Measurements from ENCODE around the gene C3orf18. TPM values are rescaled to one million over a fixed set of nuclear protein-coding genes. Genes with fewer than 3 reads are reported as not detected.

The C3orf18 gene
- total and polyA plus RNA-seq, 11 donors: 25.4 to 56.8 (median 35.8) TPM

GRCh38 chr3:50571486-50571885 lies 3.9 kb upstream of the C3orf18 start:
- Histone ChIP-seq H3K27me3 (no peaks in the 10 kb centered on the region), H3K4me1 (peaks cover 0 to 88% (median 30%) of the 10 kb centered on the region in 12 donors), H3K4me3 (no peak overlapping the region), H3K36me3 (peaks cover 0 to 38% (median 0%) of the 10 kb centered on the region in 9 donors), H3K9me3 (no peaks in the 10 kb centered on the region), H3K27ac (no peak overlapping the region)
- 80 to 93% (median 84%) methylated on average over 4 of the region's 4 CpGs for WGBS, 4 donors
- ATAC-seq (no peak), DNase-seq (no peak)
- TF ChIP-seq CTCF (IDR thresholded peaks at IDR 0.05): no peak
- TF ChIP-seq POLR2A (IDR thresholded peaks at IDR 0.05): no peak
- intact Hi-C loops (cut with DNase I): loop anchor here in 7 of 10 donors (1.0 to 10.0 kb wide), 5 partner anchors 44 to 816 kb away; partner anchors contain the start of gene MANF (in 5 of the 7)

- peak overlapping the region in 4 of 12 donors; percentile 94 to 95 (median 95) for H3K27ac ChIP-seq
- no peak for DNase-seq
- ATAC-seq: no peak
- WGBS, 4 donors: 80 to 87% (median 85%) methylated on average over 5 of the region's 5 CpGs
- H3K9me3 ChIP-seq: no peaks in the 10 kb centered on the region
- H3K4me1 ChIP-seq: peaks cover 0 to 81% (median 32%) of the 10 kb centered on the region in 12 donors
- H3K4me3 ChIP-seq: peak overlapping the region in 4 of 12 donors; percentile 70 to 95 (median 85)
- intact Hi-C loops (cut with DNase I): loop anchor here in 7 of 10 donors (1.0 to 10.0 kb wide), 5 partner anchors 45 to 817 kb away; partner anchors contain the start of gene MANF (in 5 of the 7)
- H3K27me3 ChIP-seq: no peaks in the 10 kb centered on the region
- H3K36me3 ChIP-seq: peaks cover 0 to 33% (median 0%) of the 10 kb centered on the region in 9 donors
- TF ChIP-seq POLR2A (IDR thresholded peaks at IDR 0.05) (no peak), CTCF (IDR thresholded peaks at IDR 0.05) (no peak)
Measured at GRCh38 chr3:50570508-50571279, 3.1 kb upstream of the C3orf18 start.

- TF ChIP-seq POLR2A (IDR thresholded peaks at IDR 0.05) (peak in 1 of 2 donors; percentile 34), CTCF (IDR thresholded peaks at IDR 0.05) (no peak)
- Histone ChIP-seq H3K9me3 (no peaks in the 10 kb centered on the region), H3K27me3 (no peaks in the 10 kb centered on the region), H3K36me3 (peaks cover 0 to 30% (median 0%) of the 10 kb centered on the region in 9 donors), H3K27ac (peak within 1 kb of the TSS; percentile 70 to 98 (median 95)), H3K4me3 (peak within 1 kb of the TSS; percentile 57 to 95 (median 81)), H3K4me1 (peaks cover 0 to 66% (median 34%) of the 10 kb centered on the region in 12 donors)
- peak; percentile 87 to 92 (median 89) for ATAC-seq
- 0 to 1% (median 0%) methylated on average over 31 to 55 of the region's 55 CpGs for WGBS, 4 donors
- DNase-seq: peak; percentile 98 to 99 (median 99)
- intact Hi-C loops (cut with DNase I): loop anchor here in 4 of 10 donors (1.0 to 5.0 kb wide), 4 partner anchors 32 to 818 kb away; partner anchors contain the start of gene MANF (in 1 of the 4)
Measured at GRCh38 chr3:50568947-50569749, 1.6 kb upstream of the C3orf18 start, which contains the start of gene HEMK1. Gene HEMK1, plus strand, starts transcription at chr3:50569522. Its CDS starts 1,583 bp downstream, at chr3:50571105.

Measured in heart left ventricle (tissue), 16 donors.